GM18870 (cell line): ENCODE data around the gene RNF223.
"Not testable (repeated sequence)": the region's sequence is repeated elsewhere in the genome, so short reads cannot be mapped to it uniquely, and the experiment has no call there.

ENCODE experiments used
- ATAC-seq: cut with Tn5 transposase; IDR thresholded peaks from one replicate; pipeline ENCODE4 v1.9.1; 2021; ENCODE audit warnings: moderate library complexity; ENCODE audit not compliant: unreplicated experiment

RNF223 gene

DNA sequence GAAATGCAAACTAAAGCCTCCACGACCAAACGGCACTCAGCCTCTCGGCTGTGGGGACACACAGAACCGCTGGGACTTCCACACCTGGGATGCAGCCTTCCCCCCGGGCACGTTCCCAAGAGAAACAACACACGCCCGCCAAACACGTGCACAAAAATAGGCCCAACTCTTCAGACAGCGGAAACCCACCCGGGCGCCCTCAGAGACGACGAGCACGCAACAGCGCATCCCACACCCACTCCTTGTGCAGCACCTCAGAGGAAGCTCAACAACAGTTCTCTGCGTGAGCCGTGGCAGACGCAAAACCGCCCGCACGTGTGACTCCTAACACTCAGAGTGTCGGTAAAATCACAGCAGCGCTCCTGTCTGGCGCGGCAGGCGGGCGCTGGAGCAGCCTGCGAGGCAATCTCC lies 36.5 kb upstream of the RNF223 start:
- no peak for ATAC-seq

DNA sequence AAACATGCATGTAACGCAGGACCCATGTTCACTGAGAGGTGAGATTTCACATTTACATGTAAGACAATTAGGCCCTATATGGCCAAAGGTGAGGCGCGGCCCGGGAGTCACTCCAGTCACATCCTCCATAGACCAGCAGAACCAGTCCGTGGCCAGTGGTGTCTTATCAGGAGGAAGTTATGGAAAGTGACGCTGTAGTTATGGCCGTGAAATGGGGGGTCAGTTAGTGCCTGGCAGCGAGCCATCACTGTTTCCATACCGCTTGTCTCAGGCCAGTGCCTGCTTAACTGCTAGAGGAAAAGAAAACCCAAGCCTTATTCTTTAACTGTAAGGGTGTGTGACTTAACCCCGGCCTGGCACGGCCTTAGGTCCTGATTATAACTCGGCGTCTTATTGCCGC lies 35.6 kb upstream of the RNF223 start:
- ATAC-seq = no peak

DNA sequence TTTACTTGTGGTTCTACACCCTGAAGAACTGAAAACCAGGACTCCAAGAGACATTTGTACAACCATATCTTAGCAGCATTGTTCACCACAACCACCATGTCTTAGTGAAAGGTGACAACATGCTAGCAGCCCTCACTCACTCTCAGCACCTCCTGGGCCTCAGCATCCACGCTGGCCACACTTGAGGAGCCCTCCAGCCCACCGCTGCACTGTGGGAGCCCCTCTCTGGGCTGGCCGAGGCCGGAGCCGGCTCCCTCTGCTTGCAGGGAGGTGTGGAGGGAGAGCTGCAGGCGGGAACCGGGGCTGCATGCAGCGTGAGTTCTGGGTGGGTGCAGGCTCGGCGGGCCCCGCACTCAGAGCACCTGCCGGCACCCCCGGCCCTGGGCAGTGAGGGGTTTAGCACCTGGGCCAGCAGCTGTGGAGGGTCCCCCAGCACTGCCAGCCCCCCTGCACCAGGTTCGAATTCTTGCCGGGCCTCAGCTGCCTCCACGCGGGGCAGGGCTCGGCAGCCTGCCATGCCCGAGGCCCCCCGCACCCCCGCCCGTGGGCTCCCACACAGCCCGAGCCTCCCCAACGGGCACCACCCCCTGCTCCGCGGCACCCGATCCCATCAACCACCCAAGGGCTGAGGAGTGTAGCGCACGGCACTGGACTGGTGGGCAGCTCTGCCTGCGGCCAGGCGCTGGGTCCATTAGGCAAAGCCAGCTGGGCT lies 32.6 kb upstream of the RNF223 start:
- ATAC-seq = no peak

DNA sequence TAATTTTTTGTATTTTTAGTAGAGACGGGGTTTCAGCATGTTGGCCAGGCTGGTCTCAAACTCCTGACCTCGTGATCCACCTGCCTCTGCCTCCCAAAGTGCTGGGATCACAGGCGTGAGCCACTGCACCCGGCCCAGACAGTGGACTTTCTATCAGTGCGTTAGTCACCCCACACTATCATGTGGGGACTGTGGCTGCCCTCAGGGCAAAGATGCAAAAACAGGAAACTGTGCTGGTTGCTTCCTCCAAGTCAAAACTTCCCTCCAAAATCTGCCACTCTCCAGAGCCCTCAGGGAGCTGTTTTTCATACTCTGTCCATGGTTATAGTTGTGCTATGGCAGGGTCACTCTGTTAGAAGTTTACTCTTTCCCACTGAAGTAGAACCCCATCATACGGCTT lies 30.0 kb upstream of the RNF223 start:
- not testable (repeated sequence) for ATAC-seq

DNA sequence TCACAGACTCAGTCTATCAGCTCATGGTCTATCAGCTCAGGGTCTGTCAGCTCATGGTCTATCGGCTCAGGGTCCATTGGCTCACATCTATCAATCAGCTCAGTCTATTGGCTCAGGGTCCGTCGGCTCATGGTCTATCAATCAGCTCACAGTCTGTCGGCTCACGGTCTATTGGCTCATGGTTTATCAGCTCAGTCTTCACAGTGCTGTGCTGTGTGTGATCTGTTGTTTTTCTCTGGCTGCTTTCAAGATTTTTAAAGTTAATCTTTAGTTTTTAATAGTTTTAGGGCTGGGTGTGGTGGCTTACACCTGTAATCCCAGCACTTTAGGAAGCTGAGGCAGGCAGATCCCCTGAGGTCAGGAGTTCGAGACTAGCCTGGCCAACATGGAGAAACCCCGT lies 27.4 kb upstream of the RNF223 start:
- ATAC-seq = no peak

DNA sequence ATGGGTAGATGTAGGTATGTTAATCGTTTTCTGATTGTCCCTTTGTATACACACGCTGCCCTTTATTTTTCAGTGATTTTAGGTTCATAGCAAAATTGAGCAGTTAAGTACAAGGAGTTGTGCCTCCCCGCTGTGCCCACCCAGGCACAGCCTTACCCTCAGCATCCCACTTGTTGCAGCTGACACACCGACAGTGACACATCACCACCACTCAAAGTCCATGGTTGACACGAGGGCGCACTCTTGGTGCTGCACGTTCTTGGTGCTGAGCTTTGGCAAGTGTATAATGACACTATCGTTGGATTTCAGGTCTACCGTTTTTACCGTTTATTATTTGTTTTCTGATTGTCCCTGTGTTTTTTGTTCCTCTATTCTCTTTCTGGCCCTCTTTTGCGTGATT lies 26.2 kb upstream of the RNF223 start:
- ATAC-seq = no peak

DNA sequence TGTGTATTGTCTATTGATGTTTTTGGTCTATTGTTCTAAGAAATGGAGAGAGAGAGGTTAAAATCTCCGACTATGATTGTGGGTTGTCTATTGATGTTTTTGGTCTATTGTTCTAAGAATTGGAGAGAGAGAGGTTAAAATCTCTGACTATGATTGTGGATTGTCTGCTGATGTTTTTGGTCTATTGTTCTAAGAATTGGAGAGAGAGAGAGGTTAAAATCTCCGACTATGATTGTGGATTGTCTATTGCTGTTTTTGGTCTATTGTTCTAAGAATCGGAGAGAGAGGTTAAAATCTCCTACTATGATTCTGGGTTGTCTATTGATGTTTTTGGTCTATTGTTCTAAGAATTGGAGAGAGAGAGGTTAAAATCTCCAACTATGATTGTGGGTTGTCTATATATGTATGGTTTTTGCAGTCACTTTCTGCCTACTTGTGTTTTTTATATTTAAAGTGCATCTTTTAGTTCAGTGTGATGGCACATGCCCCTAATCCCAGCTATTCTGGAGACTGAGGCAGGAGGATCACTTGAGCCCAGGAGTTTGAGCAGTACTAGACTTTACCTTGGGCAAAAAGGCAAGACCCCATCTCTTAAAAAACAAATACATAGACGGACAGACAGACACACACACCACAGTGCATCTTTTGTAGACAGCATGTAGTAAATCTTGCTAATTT lies 25.5 kb upstream of the RNF223 start:
- ATAC-seq = no peak

DNA sequence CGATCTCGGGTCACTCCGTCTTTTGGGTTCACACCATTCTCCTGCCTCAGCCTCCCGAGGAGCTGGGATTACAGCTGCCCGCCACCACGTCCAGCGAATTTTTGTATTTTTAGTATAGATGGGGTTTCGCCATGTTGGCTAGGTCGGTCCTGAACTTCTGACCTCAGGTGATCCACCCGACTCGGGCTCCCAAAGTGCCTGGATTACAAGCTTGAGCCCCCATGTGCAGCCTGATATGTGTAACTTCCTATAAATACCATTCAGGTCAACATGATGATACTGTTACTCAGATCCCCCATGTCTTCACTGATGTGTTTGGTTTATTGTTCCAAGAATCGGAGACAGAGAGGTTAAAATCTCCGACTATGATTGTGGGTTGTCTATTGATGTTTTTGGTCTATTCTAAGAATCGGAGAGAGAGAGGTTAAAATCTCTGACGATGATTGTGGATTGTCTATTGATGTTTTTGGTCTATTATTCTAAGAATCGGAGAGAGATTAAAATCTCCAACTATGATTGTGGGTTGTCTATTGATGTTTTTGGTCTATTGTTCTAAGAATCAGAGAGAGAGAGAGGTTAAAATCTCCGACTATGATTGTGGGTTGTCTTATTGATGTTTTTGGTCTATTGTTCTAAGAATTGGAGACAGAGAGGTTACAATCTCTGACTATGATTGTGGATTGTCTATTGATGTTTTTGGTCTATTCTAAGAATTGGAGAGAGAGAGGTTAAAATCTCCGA lies 24.7 kb upstream of the RNF223 start:
- no peak for ATAC-seq

DNA sequence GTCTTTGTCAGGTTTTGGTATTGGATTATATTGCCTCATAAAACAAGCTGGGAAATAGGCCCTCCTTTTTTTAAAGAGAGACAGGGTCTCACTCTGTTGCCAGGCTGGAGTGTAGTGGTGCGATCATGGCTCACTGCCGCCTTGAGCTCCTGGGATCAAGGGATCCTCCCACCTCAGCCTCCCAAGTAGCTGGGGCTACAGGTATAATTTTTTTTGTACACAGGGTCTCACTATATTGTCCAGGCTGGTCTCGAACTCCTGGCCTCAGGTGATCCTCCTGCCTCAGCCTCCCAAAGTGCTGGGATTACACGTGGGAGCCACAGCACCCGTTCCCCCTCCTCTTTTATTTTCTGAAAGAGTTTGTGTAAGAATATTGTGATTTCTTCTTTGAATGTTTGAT lies 22.0 kb upstream of the RNF223 start:
- ATAC-seq = not testable (repeated sequence)

DNA sequence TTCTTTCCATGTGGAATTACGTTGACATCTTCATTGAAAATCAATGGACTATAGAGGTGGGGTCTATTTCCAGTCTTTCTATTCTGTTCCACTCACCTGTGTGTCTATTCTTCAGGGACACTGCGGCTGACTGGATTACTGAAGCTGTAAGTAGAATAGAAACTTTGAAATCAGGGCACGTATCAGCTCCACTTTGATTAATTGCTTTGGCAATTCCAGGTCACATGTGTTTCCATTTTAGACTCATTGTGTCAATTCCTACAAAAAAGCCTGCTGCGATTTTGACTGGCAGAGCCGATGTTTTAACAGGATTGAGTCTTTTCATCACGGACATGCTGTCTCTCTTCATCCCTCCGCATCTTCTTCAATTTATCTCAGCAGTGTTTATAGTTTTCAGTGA lies 20.9 kb upstream of the RNF223 start:
- ATAC-seq = no peak

DNA sequence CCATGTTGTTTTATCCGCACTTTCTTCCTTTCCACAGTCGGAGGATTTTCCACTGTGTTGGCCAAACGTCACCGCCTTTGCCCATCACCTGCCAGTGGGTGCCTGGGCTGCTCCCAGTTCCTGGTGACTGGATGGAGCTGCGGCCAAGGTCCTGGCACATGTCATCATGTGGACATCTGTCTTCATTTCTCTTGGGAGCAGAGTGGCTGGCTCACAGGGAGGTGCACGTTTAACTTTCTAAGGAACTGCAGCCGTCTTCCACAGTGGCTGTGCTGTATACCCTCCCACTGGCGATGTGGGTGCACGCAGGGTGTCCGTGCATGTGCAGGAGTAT lies 19.5 kb upstream of the RNF223 start:
- ATAC-seq = no peak

DNA sequence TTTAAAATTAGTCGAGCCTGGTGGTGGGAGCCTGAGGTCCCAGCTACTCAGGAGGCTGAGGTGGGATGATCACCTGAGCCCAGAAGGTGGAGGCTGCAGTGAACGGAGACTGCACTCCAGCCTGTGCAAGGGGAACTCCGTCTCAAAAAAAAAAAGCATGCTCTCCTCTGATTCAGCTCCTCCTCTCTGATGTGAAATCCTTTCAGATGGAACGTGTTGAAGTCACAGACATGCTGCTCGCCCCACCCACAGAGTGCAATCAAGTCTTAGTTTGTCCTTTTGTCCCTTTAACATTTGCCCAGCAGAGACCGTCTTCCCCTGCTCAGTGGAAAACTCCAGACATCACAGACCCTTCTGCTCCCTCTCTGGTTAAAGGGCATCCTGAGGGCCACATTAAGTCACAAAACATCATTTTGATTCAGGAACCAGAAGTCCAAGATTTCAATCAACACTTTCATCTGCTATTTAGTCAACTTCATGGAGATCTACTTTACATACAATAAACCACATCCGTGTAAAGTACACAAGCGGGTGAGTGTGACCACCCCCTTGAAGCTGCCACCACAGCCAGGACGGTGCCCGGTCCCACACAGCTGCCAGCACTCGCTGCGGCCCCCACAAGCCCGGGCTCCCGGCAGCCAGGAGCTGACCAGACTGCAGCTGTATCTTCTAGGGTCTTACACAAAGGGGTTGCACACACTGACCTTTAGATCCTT lies 18.9 kb upstream of the RNF223 start:
- no peak for ATAC-seq

DNA sequence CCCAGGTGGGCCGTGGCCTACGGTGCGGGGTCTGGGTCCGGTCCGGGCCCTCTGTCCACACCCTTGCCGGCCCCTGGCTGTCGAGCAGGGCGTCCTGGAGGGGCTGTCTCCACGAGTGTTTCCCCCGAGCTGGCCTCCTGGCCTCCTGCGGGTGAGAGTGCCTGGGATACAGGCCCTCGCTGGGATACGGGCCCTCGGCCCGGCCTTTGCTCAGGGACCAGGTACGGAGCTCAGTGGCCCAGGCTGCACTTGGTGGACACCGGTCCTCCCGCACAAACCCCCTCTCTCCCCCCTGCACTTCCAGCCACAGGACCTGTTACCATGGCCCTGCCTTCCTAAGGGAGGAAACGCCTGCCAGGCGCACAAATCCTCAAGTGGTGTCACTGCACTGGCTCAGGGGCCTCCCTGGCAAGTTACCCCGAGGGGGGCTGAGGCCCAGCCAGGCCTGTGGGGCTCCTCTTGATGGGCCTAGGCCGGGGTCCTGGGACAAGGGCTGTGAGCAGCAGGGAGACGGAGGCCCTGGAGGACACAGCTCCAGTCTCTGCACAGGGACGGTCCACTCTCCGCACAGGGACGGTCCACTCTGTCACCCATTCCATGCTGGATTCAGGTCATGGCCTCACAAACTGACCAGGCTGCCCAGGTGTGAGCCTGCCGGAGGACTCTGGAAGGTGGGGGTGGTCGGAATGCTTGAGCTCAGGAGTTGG lies 18.2 kb upstream of the RNF223 start:
- no peak for ATAC-seq

DNA sequence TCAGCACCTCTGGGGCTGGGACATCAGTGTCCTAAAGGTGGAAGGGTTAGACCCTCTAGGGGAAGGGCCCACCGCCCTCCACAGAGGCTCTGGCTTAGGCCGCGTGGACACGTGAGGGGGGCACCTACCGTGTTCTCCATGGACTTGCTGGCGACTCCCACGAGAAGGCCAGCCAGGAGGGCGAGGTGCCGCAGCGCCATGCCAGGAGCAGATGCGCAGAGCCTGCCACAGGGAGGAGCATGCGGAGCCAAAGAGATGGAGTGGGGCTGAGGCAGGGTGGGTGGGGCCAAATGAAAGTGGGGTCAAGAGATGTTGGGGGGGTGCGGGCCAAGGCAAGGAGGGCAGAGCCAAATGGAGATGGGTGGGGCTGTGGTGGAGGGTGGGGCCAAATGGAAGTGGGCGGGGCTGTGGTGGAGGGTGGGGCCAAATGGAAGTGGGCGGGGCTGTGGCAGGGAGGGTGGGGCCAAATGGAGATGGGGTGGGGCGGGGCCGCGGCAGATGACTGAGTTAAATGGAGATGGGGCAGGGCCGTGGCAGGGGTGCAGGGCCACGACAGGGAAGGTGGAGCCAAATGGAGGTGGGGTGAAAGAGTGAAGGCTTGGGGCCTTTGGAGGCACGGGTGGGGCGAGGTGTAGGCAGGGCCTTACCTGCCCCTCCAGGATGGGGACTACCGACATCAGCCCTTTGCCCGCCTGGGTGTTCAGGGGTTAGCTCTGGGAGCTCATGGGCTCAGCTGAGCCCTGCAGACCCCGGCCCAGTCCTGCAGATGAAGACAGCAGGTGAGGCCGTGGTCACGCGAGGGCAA lies 17.4 kb upstream of the RNF223 start:
- no peak for ATAC-seq

DNA sequence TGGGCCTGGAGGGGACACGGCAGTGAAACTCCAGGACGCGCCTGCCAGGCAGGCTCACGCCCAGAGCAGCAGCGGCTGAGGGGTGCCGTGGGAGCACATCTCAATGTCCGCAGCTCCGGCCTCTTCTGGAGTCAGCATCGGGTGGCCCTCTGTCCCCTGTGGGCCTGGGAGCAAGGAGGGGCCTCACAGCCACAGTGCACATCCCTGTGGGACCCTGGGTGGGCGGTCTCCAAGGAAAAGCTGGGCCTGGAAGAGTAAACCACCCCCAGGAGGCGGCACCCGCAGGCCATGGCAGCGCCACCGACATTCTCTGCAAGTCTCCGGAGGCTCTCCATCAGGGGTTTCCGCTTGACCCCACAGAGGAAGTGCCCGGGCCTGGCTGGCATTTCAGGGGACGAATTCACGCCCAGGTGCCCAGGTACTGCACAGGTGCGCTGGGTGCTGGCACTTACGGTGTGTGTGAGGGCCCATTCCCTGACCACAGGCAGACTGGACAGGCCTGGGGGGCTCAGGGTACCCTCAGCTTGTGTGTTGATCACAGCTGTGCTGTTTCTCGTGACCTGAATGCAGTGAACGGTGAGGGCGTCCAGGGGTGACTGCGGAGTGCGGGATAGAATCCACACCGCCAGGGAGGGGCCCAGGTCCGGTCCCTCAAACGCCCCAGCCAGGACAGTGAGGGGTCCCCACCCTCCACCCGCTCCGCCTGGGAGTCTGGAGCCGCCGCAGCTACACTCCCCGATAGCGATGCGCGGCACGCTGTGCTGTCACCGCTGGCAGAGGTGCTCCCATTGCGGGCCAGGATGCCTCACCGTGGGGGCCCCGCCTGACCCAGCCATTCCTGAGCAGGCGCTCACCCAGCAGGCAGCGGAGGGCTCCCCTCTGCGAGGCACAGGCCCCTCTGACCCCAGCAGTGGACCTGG lies 16.6 kb upstream of the RNF223 start:
- ATAC-seq = no peak

DNA sequence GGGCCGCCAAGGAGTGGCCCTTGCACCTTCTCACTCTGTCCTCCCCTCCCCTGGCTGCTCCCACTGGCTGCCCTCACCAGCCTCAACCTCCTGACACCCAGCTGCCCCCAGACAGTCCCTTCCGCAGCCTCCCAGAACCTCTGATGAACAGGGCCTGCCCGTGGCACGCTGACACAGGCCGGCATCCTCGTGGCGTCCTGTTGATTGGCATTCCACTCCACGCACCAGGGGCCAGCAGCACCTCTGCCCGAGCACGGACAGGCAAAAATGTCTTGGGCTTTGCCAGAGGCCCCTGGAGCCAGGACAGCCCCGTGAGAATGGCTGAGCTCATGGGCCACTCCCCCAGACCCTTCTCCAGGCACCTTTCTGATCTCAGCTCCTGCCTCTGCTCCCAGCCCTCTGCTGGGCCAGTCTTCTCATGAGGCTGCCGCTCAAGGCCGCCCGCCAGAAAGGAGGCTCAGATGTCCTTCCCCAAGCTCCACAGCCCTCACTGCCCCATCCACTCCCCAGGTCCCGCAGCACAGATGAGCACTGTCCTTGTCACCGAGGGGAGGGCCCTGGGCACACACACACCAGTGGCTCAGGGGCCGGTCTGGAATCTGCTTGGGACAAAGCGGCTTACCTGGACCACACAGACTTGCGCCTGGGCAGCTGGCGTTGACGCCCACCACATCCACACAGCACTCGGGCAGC lies 15.8 kb upstream of the RNF223 start:
- ATAC-seq = no peak

DNA sequence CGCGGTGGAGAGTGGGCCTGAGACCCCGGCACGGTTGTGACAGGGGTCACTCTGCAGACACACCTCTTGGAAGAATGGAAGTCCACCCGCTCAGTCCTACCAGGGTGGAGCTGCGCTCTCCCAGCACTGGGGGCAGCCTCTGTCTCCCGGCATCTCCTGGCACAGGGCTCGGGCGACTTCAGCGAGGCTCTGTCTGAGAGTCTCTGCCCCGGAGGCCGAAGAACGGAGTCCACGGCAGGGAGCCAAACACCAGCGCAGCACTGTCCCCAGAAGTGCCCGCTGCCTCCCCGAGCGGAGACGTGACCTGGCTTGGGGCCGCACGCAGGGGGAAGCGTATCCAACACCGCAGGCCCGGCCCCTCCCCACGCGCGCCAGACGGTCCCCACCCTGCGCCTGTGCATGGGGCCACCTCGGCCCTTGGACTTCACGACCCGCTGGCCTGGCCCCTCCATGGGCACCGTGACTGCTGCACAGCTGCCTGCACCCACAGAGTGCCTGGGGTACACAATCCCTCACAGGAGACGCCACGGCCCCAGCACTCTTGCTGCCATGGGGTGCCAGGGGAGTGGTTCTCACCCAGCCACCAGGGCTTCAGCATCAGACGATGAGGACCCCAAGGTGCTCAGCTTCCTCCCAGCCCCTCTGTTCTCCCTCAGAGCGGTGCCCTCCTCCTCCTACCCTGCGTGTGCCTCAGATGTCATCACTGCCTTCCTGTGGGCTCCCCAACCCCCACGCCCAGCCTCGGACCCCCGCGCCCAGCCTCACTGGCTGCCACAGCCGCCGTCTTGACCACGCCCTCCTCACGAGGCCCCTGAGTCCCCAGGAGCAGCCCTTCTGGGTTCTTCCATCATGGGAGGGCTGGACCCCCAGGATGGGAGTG lies 14.9 kb upstream of the RNF223 start:
- no peak for ATAC-seq
